ENCODE results near the gene MEIS2.

- TF ChIP-seq TAF1 (IDR thresholded peaks at IDR 0.05; ENCODE audit: borderline replicate concordance, low read depth, low read length) (no peak), POLR2A (IDR thresholded peaks at IDR 0.05; ENCODE audit: low read depth, low read length) (no peak), POLR2AphosphoS5 (IDR thresholded peaks at IDR 0.05; ENCODE audit: low read depth, low read length) (no peak)
Observed at GRCh38 chr15:37131621-37132020, 31.3 kb upstream of the MEIS2 start.

All from GM12892 (cell line).